Kidney (tissue), 14 donors: ENCODE measurements around the gene TAS2R10. TPM values are rescaled to one million over a fixed set of nuclear protein-coding genes. Genes with fewer than 3 reads are reported as not detected.

ENCODE experiments used
- DNase-seq, 5 donors: peaks; one replicate each; pipeline ENCODE4 v3.0.0-alpha.2; 2013 to 2020
- FAIRE-seq: peaks from 2 replicates; lab custom pipeline; 2012; peaks lifted over from hg19 to GRCh38; lab: Jason Lieb, UNC
- H3K27ac ChIP-seq, 2 donors: one replicate each; pipeline ENCODE4 v1.7.0; 2013; ENCODE audit warnings: low read depth in 2 of 2, low read length in 2 of 2, inconsistent platforms in 1 of 2
- H3K27me3 ChIP-seq: one replicate; pipeline ENCODE4 v1.7.1; 2013; ENCODE audit warnings: low read length, inconsistent platforms; ENCODE audit not compliant: control insufficient read depth, insufficient read depth
- H3K36me3 ChIP-seq, 3 donors: one replicate each; pipeline versions ENCODE4 v1.7.0 to v1.7.1; 2013; ENCODE audit warnings: low read length in 3 of 3, control low read depth in 1 of 3, inconsistent platforms in 1 of 3; ENCODE audit not compliant: insufficient read depth in 3 of 3, control insufficient read depth in 2 of 3
- H3K4me1 ChIP-seq, 3 donors: one replicate each; pipeline versions ENCODE4 v1.7.0 to v1.7.1; 2013; ENCODE audit warnings: low read length in 3 of 3, inconsistent platforms in 1 of 3, low read depth in 1 of 3; ENCODE audit not compliant: control insufficient read depth in 2 of 3, insufficient read depth in 2 of 3
- H3K4me3 ChIP-seq, 3 donors: one replicate each; pipeline versions ENCODE4 v1.7.0 to v1.8.1; 2013; ENCODE audit warnings: low read length in 3 of 3, control low read depth in 1 of 3, inconsistent platforms in 1 of 3
- H3K9ac ChIP-seq, 3 donors: one replicate each; pipeline versions ENCODE4 v1.7.0 to v1.7.1; 2013; ENCODE audit warnings: low read length in 3 of 3, control low read depth in 1 of 3, inconsistent platforms in 1 of 3
- H3K9me3 ChIP-seq, 3 donors: one replicate each; pipeline versions ENCODE4 v1.7.0 to v1.7.1; 2013; ENCODE audit warnings: low read length in 3 of 3, control low read depth in 1 of 3, inconsistent platforms in 1 of 3; ENCODE audit not compliant: control insufficient read depth in 2 of 3, insufficient read depth in 1 of 3
- intact Hi-C: fragments of 100-400 bp; cut with DNase I; formaldehyde crosslinking; loops from one replicate; pipeline ENCODE4 v1.11.1; 2022
- polyA plus RNA-seq: library from polyadenylated mRNA; stranded (reverse); fragments of 350-450 nt; fragmentation: Illumina TruSeq; extraction: RNeasy Lipid Tissue Mini Kit (QIAGEN cat#74804); gene quantifications from one replicate; pipeline ENCODE4 v1.2.3, GENCODE V29; 2014; ENCODE audit warnings: low read depth, low replicate concordance; ENCODE audit not compliant: insufficient read depth
- total RNA-seq: library from RNA; stranded (reverse); fragmentation: NEBNext Ultra II Directional; extraction: Animal tissue kit (Norgen Biotek cat#: 25700); gene quantifications from one replicate; pipeline ENCODE4 v1.2.1, GENCODE V29; 2021
- TF ChIP-seq, protein P1 (sequence below): IDR thresholded peaks from 3 replicates; pipeline ENCODE4 v1.5.1; 2012; ENCODE audit warnings: mild to moderate bottlenecking, moderate library complexity, borderline replicate concordance; ENCODE audit not compliant: insufficient read depth; ENCODE audit errors: extremely low read depth
- donor health status: control.
- donor health status: control.
- donor health status: control.
- donor health status: control.
- donor health status: control.
- donor health status: DM: yes; HTN: yes; CAD: no.
- donor health status: Normal renal cell carcinoma (clear cell type).

The TAS2R10 gene
- total and polyA plus RNA-seq, 2 donors from 2014 or later: 0.82 TPM; not detected in 1

DNA sequence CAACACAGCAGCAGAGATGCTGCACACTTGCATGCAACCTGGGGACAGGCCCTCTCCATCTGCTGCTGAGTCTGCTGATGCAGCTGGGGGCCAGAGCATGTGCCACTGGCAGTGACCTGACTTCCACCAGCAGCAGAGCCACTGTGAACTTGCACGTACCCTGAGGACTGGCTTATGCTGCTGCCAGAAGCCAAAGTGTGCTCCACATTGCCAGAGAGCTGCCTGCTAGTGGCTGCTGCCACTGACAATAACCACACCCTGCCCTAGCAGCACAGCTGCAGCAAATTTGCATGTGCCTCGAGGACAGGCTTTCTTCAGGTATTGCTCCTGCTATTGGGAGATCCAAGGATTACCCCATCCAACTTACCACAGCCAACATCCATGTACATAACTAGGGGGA lies 27.6 kb upstream of the TAS2R10 start:
- H3K4me3 ChIP-seq: no peak overlapping the region
- H3K4me1 ChIP-seq: no peaks in the 10 kb centered on the region
- intact Hi-C loops: no loop called here
- FAIRE-seq: no peak
- H3K27me3 ChIP-seq: no peaks in the 10 kb centered on the region
- no peak overlapping the region for H3K9ac ChIP-seq
- H3K27ac ChIP-seq: no peak overlapping the region
- DNase-seq: no peak
- TF ChIP-seq, protein P1, sequence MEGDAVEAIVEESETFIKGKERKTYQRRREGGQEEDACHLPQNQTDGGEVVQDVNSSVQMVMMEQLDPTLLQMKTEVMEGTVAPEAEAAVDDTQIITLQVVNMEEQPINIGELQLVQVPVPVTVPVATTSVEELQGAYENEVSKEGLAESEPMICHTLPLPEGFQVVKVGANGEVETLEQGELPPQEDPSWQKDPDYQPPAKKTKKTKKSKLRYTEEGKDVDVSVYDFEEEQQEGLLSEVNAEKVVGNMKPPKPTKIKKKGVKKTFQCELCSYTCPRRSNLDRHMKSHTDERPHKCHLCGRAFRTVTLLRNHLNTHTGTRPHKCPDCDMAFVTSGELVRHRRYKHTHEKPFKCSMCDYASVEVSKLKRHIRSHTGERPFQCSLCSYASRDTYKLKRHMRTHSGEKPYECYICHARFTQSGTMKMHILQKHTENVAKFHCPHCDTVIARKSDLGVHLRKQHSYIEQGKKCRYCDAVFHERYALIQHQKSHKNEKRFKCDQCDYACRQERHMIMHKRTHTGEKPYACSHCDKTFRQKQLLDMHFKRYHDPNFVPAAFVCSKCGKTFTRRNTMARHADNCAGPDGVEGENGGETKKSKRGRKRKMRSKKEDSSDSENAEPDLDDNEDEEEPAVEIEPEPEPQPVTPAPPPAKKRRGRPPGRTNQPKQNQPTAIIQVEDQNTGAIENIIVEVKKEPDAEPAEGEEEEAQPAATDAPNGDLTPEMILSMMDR: no peak
- peaks cover 0 to 1% (median 0%) of the 10 kb centered on the region in 3 donors for H3K9me3 ChIP-seq
- H3K36me3 ChIP-seq: peaks cover 0 to 2% (median 0%) of the 10 kb centered on the region in 3 donors

- intact Hi-C loops: no loop called here
- H3K27me3 ChIP-seq: no peaks in the 10 kb centered on the region
- no peak overlapping the region for H3K9ac ChIP-seq
- DNase-seq (no peak), FAIRE-seq (no peak)
- H3K4me1 ChIP-seq: no peaks in the 10 kb centered on the region
- no peak overlapping the region for H3K4me3 ChIP-seq
- H3K9me3 ChIP-seq: peaks cover 0 to 1% (median 0%) of the 10 kb centered on the region in 3 donors
- H3K27ac ChIP-seq: no peak overlapping the region
- peaks cover 0 to 2% (median 0%) of the 10 kb centered on the region in 3 donors for H3K36me3 ChIP-seq
- TF ChIP-seq, protein P1: no peak
Measured at GRCh38 chr12:10851243-10851858, 25.2 kb upstream of the TAS2R10 start.

DNA sequence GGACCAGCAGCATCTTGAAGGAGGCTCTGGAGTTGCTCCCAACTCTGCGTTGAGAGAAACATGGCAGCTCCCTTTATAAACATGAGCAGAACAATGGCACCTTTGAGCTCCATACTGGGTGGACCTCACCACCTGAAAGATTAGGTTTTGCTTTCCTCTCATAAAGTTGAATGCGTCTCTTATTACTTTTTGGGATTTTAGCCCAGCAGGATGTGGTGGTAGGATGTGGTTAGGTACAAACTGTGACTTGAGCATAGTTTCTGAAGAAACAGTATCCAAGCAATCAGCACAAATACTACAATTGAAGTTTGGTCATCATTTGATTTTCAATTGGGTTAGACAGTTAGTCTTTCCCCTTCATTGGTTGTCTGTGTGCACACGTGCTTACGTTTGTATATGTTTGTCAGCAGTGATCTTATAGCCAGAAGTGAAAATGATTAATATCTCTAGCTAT lies 23.3 kb upstream of the TAS2R10 start, which contains the start of gene PRR4:
Gene PRR4 (minus strand): TSS at position 51 of the 454 bp plus-strand sequence. CDS start 38 bp downstream, at position 13.
- H3K36me3 ChIP-seq: peaks cover 0 to 2% (median 0%) of the 10 kb centered on the region in 3 donors
- H3K27ac ChIP-seq: no peak within 1 kb of the TSS
- no peak within 1 kb of the TSS for H3K4me3 ChIP-seq
- H3K4me1 ChIP-seq: no peaks in the 10 kb centered on the region
- intact Hi-C loops: no loop called here
- FAIRE-seq (no peak), DNase-seq (no peak)
- TF ChIP-seq, protein P1: no peak
- no peaks in the 10 kb centered on the region for H3K9me3 ChIP-seq
- no peak within 1 kb of the TSS for H3K9ac ChIP-seq
- H3K27me3 ChIP-seq: no peaks in the 10 kb centered on the region
